Natural killer cell (primary cell): Measurements from ENCODE around the gene ZMIZ1. TPM values are rescaled to one million over a fixed set of nuclear protein-coding genes. Genes with fewer than 3 reads are reported as not detected.
A peak's percentile ranks its signal among the peaks of the same experiment; 100 is the strongest.

Experiments
- ATAC-seq, 3 donors: fragments of 150-1000 bp in 2 of 3; fragments of 200-7000 bp in 1 of 3; cut with Tn5 transposase; 1 replicate in 1 of 3; 2 replicates in 2 of 3; pipeline ENCODE4 v1.10.0; 2021; ENCODE audit warnings: mild to moderate bottlenecking in 2 of 3, moderate library complexity in 2 of 3
- DNase-seq, 2 donors: peaks; one replicate each; pipeline versions ENCODE4 v3.0.0 to v3.0.0-alpha.2; 2013 to 2021; ENCODE audit warnings: mixed read lengths in 1 of 2
- H3K27ac ChIP-seq: one replicate; pipeline ENCODE4 v1.5.1; 2013; ENCODE audit warnings: mild to moderate bottlenecking, low read length
- H3K27me3 ChIP-seq: one replicate; pipeline ENCODE4 v1.6.1; 2013; ENCODE audit warnings: low read length; ENCODE audit not compliant: control insufficient read depth, insufficient read depth
- H3K36me3 ChIP-seq: one replicate; pipeline ENCODE4 v1.6.1; 2013; ENCODE audit warnings: low read length; ENCODE audit not compliant: control insufficient read depth, insufficient read depth
- H3K4me1 ChIP-seq: one replicate; pipeline ENCODE4 v1.6.1; 2013; ENCODE audit warnings: low read length; ENCODE audit not compliant: control insufficient read depth, insufficient read depth
- H3K4me3 ChIP-seq: one replicate; pipeline ENCODE4 v1.5.1; 2013; ENCODE audit warnings: low read length
- H3K9me3 ChIP-seq: one replicate; pipeline ENCODE4 v1.6.1; 2013; ENCODE audit warnings: low read length; ENCODE audit not compliant: control insufficient read depth, insufficient read depth
- H3K27ac Mint-ChIP-seq, 2 donors: one replicate each; pipeline ENCODE4 v1.8.0; 2022; ENCODE audit warnings: mild to moderate bottlenecking in 2 of 2, mixed read lengths in 2 of 2, moderate library complexity in 1 of 2
- H3K27me3 Mint-ChIP-seq, 2 donors: one replicate each; pipeline ENCODE4 v1.8.0; 2022; ENCODE audit warnings: low read depth in 2 of 2, mixed read lengths in 2 of 2
- H3K36me3 Mint-ChIP-seq: one replicate; pipeline ENCODE4 v1.8.0; 2022; ENCODE audit warnings: mixed read lengths
- H3K4me1 Mint-ChIP-seq, 2 donors: one replicate each; pipeline ENCODE4 v1.8.0; 2022; ENCODE audit warnings: mixed read lengths in 2 of 2
- H3K4me3 Mint-ChIP-seq: one replicate; pipeline ENCODE4 v1.8.0; 2022; ENCODE audit warnings: mild to moderate bottlenecking, moderate library complexity, mixed read lengths
- H3K9me3 Mint-ChIP-seq, 2 donors: one replicate each; pipeline ENCODE4 v1.8.0; 2022; ENCODE audit warnings: mixed read lengths in 2 of 2
- CTCF ChIP-seq: fragments of 200-600 bp; IDR thresholded peaks from one replicate; pipeline ENCODE4 v1.8.0; 2022; ENCODE audit warnings: antibody characterized with exemption
- whole genome bisulfite sequencing: methylation state at CpG from one replicate; pipeline ENCODE4 v1.1.7; 2013; ENCODE audit warnings: missing lambda C conversion rate; ENCODE audit not compliant: insufficient coverage; 5-methylcytosine and 5-hydroxymethylcytosine counted together
- intact Hi-C: fragments of 100-400 bp; cut with micrococcal nuclease; formaldehyde crosslinking; loops from one replicate; pipeline ENCODE4 v1.14.2; 2022
- total RNA-seq, 4 donors: library from RNA; stranded (reverse); fragments of 120-200 nt in 1 of 4; gene quantifications; one replicate each; pipeline versions ENCODE4 v1.2.3 to v1.2.4, GENCODE V29; 2013 to 2022

ZMIZ1 gene
- total RNA-seq, 3 donors from 2014 or later (not counting 1 experiment from before 2014, with no cell fraction given), result 36.5 to 51.5 (median 37.9) TPM

DNA sequence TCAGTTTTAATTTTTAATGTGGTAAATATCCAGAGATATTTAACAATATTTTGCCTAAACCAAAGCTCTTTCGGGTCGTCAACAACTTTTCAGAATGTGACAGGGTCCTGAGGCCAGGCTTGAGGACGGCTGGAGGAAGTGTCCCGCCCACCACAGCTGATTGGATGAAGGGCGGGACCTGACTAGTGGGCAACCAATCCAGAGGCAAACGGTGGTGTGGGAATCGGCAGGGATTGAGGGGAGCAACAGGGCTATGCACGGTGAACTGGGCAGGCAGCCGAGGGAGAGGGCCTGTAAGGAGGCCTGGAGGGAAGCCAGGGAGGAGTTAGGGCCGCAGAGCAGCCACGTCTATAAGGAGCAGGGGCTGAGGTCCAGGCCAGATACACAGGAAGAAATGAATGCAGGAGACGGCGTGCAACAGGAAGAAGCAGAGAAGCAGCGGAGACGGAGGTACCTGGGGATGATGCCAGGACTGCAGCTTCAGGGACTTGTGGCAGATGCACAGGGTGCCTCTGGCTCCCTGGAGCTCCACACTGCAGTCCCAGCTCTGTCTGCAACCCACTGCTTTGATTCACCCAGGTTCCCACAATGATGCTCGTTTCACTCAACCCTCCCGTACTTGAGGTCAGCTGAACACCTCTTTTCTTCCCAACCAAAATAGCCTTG is 46.1 kb upstream of the ZMIZ1 start:
- no peaks in the 10 kb centered on the region for H3K36me3 Mint-ChIP-seq
- H3K9me3 ChIP-seq, result peaks cover 5% of the 10 kb centered on the region
- no peak for TF ChIP-seq CTCF
- H3K27ac Mint-ChIP-seq, result no peak overlapping the region
- intact Hi-C loops, result no loop called here
- peak overlapping the region; percentile 41 for H3K4me3 Mint-ChIP-seq
- H3K4me1 Mint-ChIP-seq, result peaks cover 25 to 33% of the 10 kb centered on the region in 2 donors
- peaks cover 0 to 3% of the 10 kb centered on the region in 2 donors for H3K9me3 Mint-ChIP-seq
- no peaks in the 10 kb centered on the region for H3K27me3 ChIP-seq
- H3K4me1 ChIP-seq, result peaks cover 37% of the 10 kb centered on the region
- peak in 1 of 2 donors; percentile 27 for DNase-seq
- no peak overlapping the region for H3K27ac ChIP-seq
- no peak overlapping the region for H3K4me3 ChIP-seq
- no peaks in the 10 kb centered on the region for H3K36me3 ChIP-seq
- WGBS, result 84% methylated on average over 17 of the region's 17 CpGs
- H3K27me3 Mint-ChIP-seq, result peaks cover 30 to 31% of the 10 kb centered on the region in 2 donors
- ATAC-seq, result no peak

- intact Hi-C loops, result no loop called here
- TF ChIP-seq CTCF, result no peak
- peak overlapping the region in 1 of 2 donors; percentile 33 for H3K27ac Mint-ChIP-seq
- peaks cover 25 to 34% of the 10 kb centered on the region in 2 donors for H3K27me3 Mint-ChIP-seq
- Histone ChIP-seq H3K36me3 (no peaks in the 10 kb centered on the region), H3K9me3 (no peaks in the 10 kb centered on the region), H3K4me3 (no peak overlapping the region), H3K27me3 (no peaks in the 10 kb centered on the region), H3K27ac (no peak overlapping the region), H3K4me1 (peaks cover 45% of the 10 kb centered on the region)
- ATAC-seq (no peak), DNase-seq (no peak)
- H3K4me1 Mint-ChIP-seq, result peaks cover 31 to 39% of the 10 kb centered on the region in 2 donors
- 85% methylated on average over 13 of the region's 13 CpGs for WGBS
- H3K4me3 Mint-ChIP-seq, result no peak overlapping the region
- H3K36me3 Mint-ChIP-seq, result no peaks in the 10 kb centered on the region
- no peaks in the 10 kb centered on the region for H3K9me3 Mint-ChIP-seq
Observed at GRCh38 chr10:79023240-79024162, 45.3 kb upstream of the ZMIZ1 start.

DNA sequence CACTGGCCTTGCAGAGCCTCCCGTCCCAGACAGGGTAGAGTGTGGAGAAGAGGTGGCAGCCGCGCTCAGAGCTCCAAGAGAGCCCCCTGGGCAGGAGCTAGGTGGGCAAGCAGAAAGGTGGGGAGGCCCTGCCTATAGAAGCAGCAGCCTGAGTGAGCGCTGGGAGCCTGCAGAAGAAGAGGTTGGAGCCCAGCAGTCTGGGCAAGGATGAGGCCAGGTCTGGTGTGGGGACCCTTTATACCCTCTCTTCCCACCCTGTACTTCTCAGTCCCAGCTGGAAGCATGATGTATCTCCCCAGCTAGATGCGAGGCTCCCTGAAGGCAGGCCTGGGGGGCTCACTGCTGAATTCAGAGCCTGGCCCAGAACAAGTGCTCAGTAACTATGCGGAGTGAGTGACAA is 44.5 kb upstream of the ZMIZ1 start:
- Mint-ChIP-seq H3K4me1 (peaks cover 35 to 43% of the 10 kb centered on the region in 2 donors), H3K9me3 (no peaks in the 10 kb centered on the region), H3K27ac (peak overlapping the region in 1 of 2 donors; percentile 33), H3K4me3 (no peak overlapping the region), H3K27me3 (peaks cover 19 to 32% of the 10 kb centered on the region in 2 donors), H3K36me3 (no peaks in the 10 kb centered on the region)
- Histone ChIP-seq H3K27ac (no peak overlapping the region), H3K4me3 (no peak overlapping the region), H3K27me3 (no peaks in the 10 kb centered on the region), H3K4me1 (peaks cover 52% of the 10 kb centered on the region), H3K9me3 (no peaks in the 10 kb centered on the region), H3K36me3 (no peaks in the 10 kb centered on the region)
- WGBS, result over 99% methylated on average over 6 of the region's 6 CpGs
- TF ChIP-seq CTCF, result no peak
- ATAC-seq (no peak), DNase-seq (no peak)
- intact Hi-C loops, result no loop called here
